K562 (cell line): ENCODE results near the gene UBR4. TPM values are rescaled to one million over a fixed set of nuclear protein-coding genes. Genes with fewer than 3 reads are reported as not detected.

ENCODE experiments used
- ATAC-seq: fragments of 200-7000 bp; cut with Tn5 transposase; 3 replicates; pipeline ENCODE4 v1.9.1; 2020; ENCODE audit warnings: moderate library complexity
- BruUV-seq: library from RNA; stranded (reverse); fragments of 400-500 nt; replicated peaks from 2 replicates; lab custom pipeline; 2021; lab: Mats Ljungman, UMichigan
- CTCF ChIA-PET: fragments of 300-600 bp; formaldehyde crosslinking; extraction: SDS; loops from one replicate; lab custom pipeline; 2021; ENCODE audit warnings: low intra/inter-chr PET ratio; lab: Yijun Ruan, JAX
- POLR2A ChIA-PET: fragments of 300-600, 350-650 bp; sonication (Branson Sonifier 250); formaldehyde crosslinking; extraction: SDS; loops from one replicate; lab custom pipeline; 2021; ENCODE audit warnings: antibody characterized with exemption, inconsistent platforms; lab: Yijun Ruan, JAX
- DNase-seq, 4 experiments: peaks; one replicate each; pipeline versions ENCODE4 v3.0.0 to v3.0.0-alpha.2; 2011 to 2018; ENCODE audit warnings: low spot score in 3 of 4, mixed read lengths in 3 of 4; ENCODE audit errors: extremely low read depth in 1 of 4
- FAIRE-seq: peaks from 2 replicates; lab custom pipeline; 2011; peaks lifted over from hg19 to GRCh38; lab: Jason Lieb, UNC
- H2AFZ ChIP-seq: 2 replicates; pipeline ENCODE4 v1.6.0; 2011; ENCODE audit warnings: low read depth, low read length, control low read depth, inconsistent platforms
- H3K27ac ChIP-seq: fragments of 200-600 bp; 3 replicates; pipeline ENCODE4 v1.8.0; 2011; ENCODE audit warnings: low read depth, mild to moderate bottlenecking, control low read depth, inconsistent platforms, low read length, moderate library complexity, mixed read lengths; ENCODE audit errors: extremely low read depth
- H3K27me3 ChIP-seq, 2 experiments: fragments of 300-600 bp in 1 of 2; 2 replicates in 1 of 2; 3 replicates in 1 of 2; pipeline versions ENCODE4 v1.6.0 to v1.8.0; 2011; ENCODE audit warnings: inconsistent platforms in 2 of 2, low read length in 2 of 2, mild to moderate bottlenecking in 1 of 2, mixed read lengths in 1 of 2, moderate library complexity in 1 of 2; ENCODE audit not compliant: control insufficient read depth in 2 of 2, insufficient read depth in 2 of 2
- H3K36me3 ChIP-seq: fragments of 300-600 bp; 3 replicates; pipeline ENCODE4 v1.8.0; 2011; ENCODE audit warnings: mild to moderate bottlenecking, low read length, inconsistent platforms; ENCODE audit not compliant: control insufficient read depth, insufficient read depth
- H3K4me1 ChIP-seq, 2 experiments: fragments of 200-600 bp in 1 of 2; replicated peaks in 1 of 2; 2 replicates in 1 of 2; 3 replicates in 1 of 2; pipeline versions ENCODE4 v1.5.1 to v1.8.0; 2011; ENCODE audit warnings: inconsistent platforms in 2 of 2, low read length in 2 of 2, mild to moderate bottlenecking in 1 of 2, mixed read lengths in 1 of 2, moderate library complexity in 1 of 2; ENCODE audit not compliant: control insufficient read depth in 2 of 2, insufficient read depth in 2 of 2
- H3K4me2 ChIP-seq: 2 replicates; pipeline ENCODE4 v1.6.1; 2011; ENCODE audit warnings: low read length, control low read depth, inconsistent platforms, mixed read lengths; ENCODE audit not compliant: insufficient read depth
- H3K4me3 ChIP-seq: fragments of 200-600 bp; sonication (generic), shearing (Covaris generic); 2 replicates; pipeline ENCODE4 v1.5.1; 2016; ENCODE audit warnings: control low read depth, inconsistent platforms
- H3K79me2 ChIP-seq: fragments of 200-600 bp; 3 replicates; pipeline ENCODE4 v1.8.0; 2011; ENCODE audit warnings: low read length, inconsistent platforms; ENCODE audit not compliant: control insufficient read depth, insufficient read depth
- H3K9ac ChIP-seq, 2 experiments: 2 replicates each; pipeline versions ENCODE4 v1.6.0 to v1.6.1; 2011; ENCODE audit warnings: low read depth in 2 of 2, low read length in 2 of 2, control low read depth in 1 of 2, inconsistent platforms in 1 of 2, mild to moderate bottlenecking in 1 of 2, mixed read lengths in 1 of 2; ENCODE audit not compliant: insufficient read depth in 1 of 2
- H3K9me1 ChIP-seq: one replicate; pipeline ENCODE4 v1.6.0; 2011; ENCODE audit warnings: inconsistent platforms, mild to moderate bottlenecking, low read length, moderate library complexity; ENCODE audit not compliant: control insufficient read depth, insufficient read depth
- H3K9me3 ChIP-seq: replicated peaks from 2 replicates; pipeline ENCODE4 v1.5.1; 2011; ENCODE audit warnings: low read depth, low read length, inconsistent platforms; ENCODE audit not compliant: control insufficient read depth, insufficient read depth
- H4K20me1 ChIP-seq: replicated peaks from 2 replicates; pipeline ENCODE4 v1.6.1; 2011; ENCODE audit warnings: low read length, inconsistent platforms, mixed read lengths; ENCODE audit not compliant: control insufficient read depth, insufficient read depth
- CHD1 ChIP-seq: fragments of 200-600 bp; sonication (generic); IDR thresholded peaks from one replicate; pipeline ENCODE4 v1.6.1; 2012; ENCODE audit warnings: mild to moderate bottlenecking, moderate library complexity, low read length, inconsistent platforms
- FUS ChIP-seq: fragments of 200-400 bp; formaldehyde crosslinking; optimal IDR thresholded peaks from 2 replicates; pipeline ENCODE3; 2017; ENCODE audit warnings: low read depth, low read length
- GTF2E2 ChIP-seq: fragments of 200-800 bp; sonication (Bioruptor generic); IDR thresholded peaks from 2 replicates; pipeline ENCODE4 v1.6.1; 2016; ENCODE audit warnings: missing genetic modification characterization, missing compliant biosample characterization
- NFE2 ChIP-seq: IDR thresholded peaks from 2 replicates; pipeline ENCODE4 v1.6.1; 2014; ENCODE audit warnings: antibody characterized with exemption, low read depth
- PML ChIP-seq: IDR thresholded peaks from 2 replicates; pipeline ENCODE4 v1.6.1; 2012; ENCODE audit warnings: low read length, inconsistent platforms
- POLR3G ChIP-seq: IDR thresholded peaks from 2 replicates; pipeline ENCODE4 v1.6.1; 2011; ENCODE audit not compliant: insufficient read length, insufficient replicate concordance; ENCODE audit errors: extremely low read depth
- RBM14 ChIP-seq: fragments of 200-400 bp; formaldehyde crosslinking; IDR thresholded peaks from 2 replicates; pipeline ENCODE4 v1.6.1; 2018; ENCODE audit warnings: low read depth, mild to moderate bottlenecking, low read length, moderate library complexity, borderline replicate concordance; ENCODE audit not compliant: insufficient read depth
- SIN3B ChIP-seq: fragments of 450-650 bp; IDR thresholded peaks from 2 replicates; pipeline ENCODE4 v1.6.1; 2017; ENCODE audit warnings: low read depth, mild to moderate bottlenecking, moderate library complexity
- SMARCA5 ChIP-seq: fragments of 450-650 bp; IDR thresholded peaks from 2 replicates; pipeline ENCODE4 v1.6.1; 2016
- TAL1 ChIP-seq: fragments of 450-650 bp; IDR thresholded peaks from 2 replicates; pipeline ENCODE4 v1.6.1; 2016; ENCODE audit warnings: mild to moderate bottlenecking
- ZBTB11 ChIP-seq, 3 experiments: fragments of 200-800 bp in 1 of 3; fragments of 250-450 bp in 1 of 3; fragments of 450-650 bp in 1 of 3; sonication (Bioruptor Pico) in 1 of 3; sonication (Bioruptor generic) in 1 of 3; formaldehyde crosslinking in 1 of 3; IDR thresholded peaks; 2 replicates each; pipeline versions ENCODE4 v1.6.1 to v1.8.0; 2016 to 2022; ENCODE audit warnings: mild to moderate bottlenecking in 2 of 3, missing genetic modification characterization in 2 of 3, missing compliant biosample characterization in 1 of 3, moderate library complexity in 1 of 3
- ZBTB7A ChIP-seq: IDR thresholded peaks from 2 replicates; pipeline ENCODE4 v1.6.1; 2011; ENCODE audit warnings: low read depth, mild to moderate bottlenecking, low read length, moderate library complexity, borderline replicate concordance; ENCODE audit not compliant: control insufficient read depth
- WGBS: fragments of 100-300 bp; shearing (Covaris generic); methylation state at CpG from one replicate; pipeline ENCODE4 v1.1.6; 2016; ENCODE audit warnings: low coverage, mixed read lengths; ENCODE audit not compliant: insufficient coverage; ENCODE audit errors: missing lambda C conversion rate; 5-methylcytosine and 5-hydroxymethylcytosine counted together
- in situ Hi-C: fragments of 300-500 bp; cut with MboI; formaldehyde crosslinking; loops from 4 replicates; pipeline ENCODE4 v1.15.0; 2018; ENCODE audit warnings: inconsistent platforms, mixed read lengths
- intact Hi-C: fragments of 100-400 bp; cut with micrococcal nuclease; formaldehyde crosslinking; loops from 2 replicates; pipeline ENCODE4 v1.14.2; 2022
- polyA plus RNA-seq, 8 experiments: library from polyadenylated mRNA; depleted of rRNA in 4 of 8; stranded (reverse) in 5 of 8; unstranded in 3 of 8; fragments of >200 nt; fragmentation: Nextera tagmentation in 2 of 8; fragmentation: Illumina TruSeq in 1 of 8; extraction: Ambion mirVana in 2 of 8; extraction: Trizol in 1 of 8; gene quantifications; 2 replicates each; pipeline versions ENCODE4 v1.2.1 to v1.2.3, GENCODE V29; 2011 to 2014; ENCODE audit warnings: inconsistent platforms in 1 of 8, missing spikeins in 1 of 8
- total RNA-seq, 7 experiments: library from RNA; depleted of rRNA in 6 of 7; stranded (reverse); fragments of >200 nt in 6 of 7; fragmentation: Illumina TruSeq in 2 of 7; extraction: Trizol in 2 of 7; gene quantifications; 2 replicates each; pipeline versions ENCODE4 v1.2.1 to v1.2.3, GENCODE V29; 2011 to 2021; ENCODE audit warnings: low replicate concordance in 1 of 7

Gene UBR4
- total and polyA plus RNA-seq, 9 of the 15 experiments (the other 6 are each of a cell fraction or from before 2014, with no cell fraction given) = 55.4 to 277 (median 123) TPM

GRCh38 chr1:19124273-19124672 is 85.8 kb downstream of the UBR4 start:
- intact Hi-C loops = no loop called here
- Histone ChIP-seq H3K27me3 (no peaks in the 10 kb centered on the region), H3K4me1 (no peaks in the 10 kb centered on the region), H4K20me1 (no peaks in the 10 kb centered on the region), H3K79me2 (no peaks in the 10 kb centered on the region), H3K4me2 (no peak overlapping the region), H3K4me3 (no peak overlapping the region), H3K9me1 (no peaks in the 10 kb centered on the region)
- no peak for DNase-seq
- CTCF ChIA-PET = no interaction called here
- ATAC-seq = no peak
- 92% methylated on average over 5 of the region's 5 CpGs for WGBS
- no peak for TF ChIP-seq RBM14
- TF ChIP-seq, all 486 proteins: peak for 0
- Histone ChIP-seq H2AFZ (no peak overlapping the region), H3K27ac (no peak overlapping the region), H3K9ac (no peak overlapping the region), H3K36me3 (peaks cover 100% of the 10 kb centered on the region), H3K9me3 (no peaks in the 10 kb centered on the region)
- in situ Hi-C loops = no loop called here
- POLR2A ChIA-PET = interaction anchor here (1.0 to 2.4 kb wide), 3 partner anchors 10 to 22 kb away, joined by 5 to 8 read pairs (median 7); no protein-coding TSS in a partner anchor
- BruUV-seq = no TSS peak
- no peak for FAIRE-seq

- Histone ChIP-seq H4K20me1 (no peaks in the 10 kb centered on the region), H3K4me3 (no peak overlapping the region), H3K27ac (no peak overlapping the region), H3K27me3 (no peaks in the 10 kb centered on the region), H3K36me3 (peaks cover 100% of the 10 kb centered on the region), H3K79me2 (no peaks in the 10 kb centered on the region), H3K9me3 (no peaks in the 10 kb centered on the region), H3K9ac (no peak overlapping the region), H3K4me1 (no peaks in the 10 kb centered on the region), H3K9me1 (no peaks in the 10 kb centered on the region), H3K4me2 (no peak overlapping the region), H2AFZ (no peak overlapping the region)
- POLR2A ChIA-PET = interaction anchor here (1.0 to 2.4 kb wide), 4 partner anchors 15 to 34 kb away, joined by 5 to 7 read pairs (median 6); no protein-coding TSS in a partner anchor
- in situ Hi-C loops (no loop called here), intact Hi-C loops (no loop called here)
- ATAC-seq = no peak
- CTCF ChIA-PET = no interaction called here
- no peak for FAIRE-seq
- no peak for DNase-seq
- 92% methylated on average over 1 of the region's 1 CpG for WGBS
- no TSS peak for BruUV-seq
- TF ChIP-seq FUS (no peak), PML (0 out of 2 replicates have a peak, but pooled peaks have one; percentile 22), NFE2 (no peak), TAL1 (no peak), SIN3B (no peak), GTF2E2 (tag) (no peak), POLR3G (no peak), ZBTB7A (no peak), SMARCA5 (no peak), CHD1 (no peak), ZBTB11 (CRISPR knock-in tag; IDR thresholded peaks at IDR 0.05) (no peak)
These were observed 86.2 kb downstream of the UBR4 start for GRCh38 chr1:19123837-19124236.
